CD14-positive monocyte (primary cell): ENCODE measurements around the gene MAGI3. TPM values are rescaled to one million over a fixed set of nuclear protein-coding genes. Genes with fewer than 3 reads are reported as not detected.

ENCODE experiments used
- DNase-seq, 3 donors: peaks; one replicate each; pipeline ENCODE4 v3.0.0-alpha.2; 2011 to 2022
- H2AFZ ChIP-seq: 2 replicates; pipeline ENCODE4 v1.6.0; 2012; ENCODE audit warnings: mild to moderate bottlenecking, low read depth, low read length, inconsistent platforms; ENCODE audit not compliant: insufficient read depth, poor library complexity, severe bottlenecking
- H3K27ac ChIP-seq, 2 donors: 1 replicate in 1 of 2; 2 replicates in 1 of 2; pipeline ENCODE4 v1.5.1; 2012 to 2013; ENCODE audit warnings: low read length in 2 of 2, control low read depth in 1 of 2, inconsistent platforms in 1 of 2, low read depth in 1 of 2, mild to moderate bottlenecking in 1 of 2
- H3K27me3 ChIP-seq, 2 donors: one replicate each; pipeline versions ENCODE4 v1.6.0 to v1.6.1; 2011 to 2013; ENCODE audit warnings: low read length in 2 of 2; ENCODE audit not compliant: control insufficient read depth in 2 of 2, insufficient read depth in 2 of 2
- H3K36me3 ChIP-seq, 2 donors: replicated peaks in 1 of 2; 1 replicate in 1 of 2; 2 replicates in 1 of 2; pipeline versions ENCODE4 v1.5.1 to v1.6.1; 2012 to 2013; ENCODE audit warnings: low read length in 2 of 2, control low read depth in 1 of 2, inconsistent platforms in 1 of 2, mild to moderate bottlenecking in 1 of 2; ENCODE audit not compliant: insufficient read depth in 2 of 2, control insufficient read depth in 1 of 2
- H3K4me1 ChIP-seq, 2 donors: 1 replicate in 1 of 2; 2 replicates in 1 of 2; pipeline versions ENCODE4 v1.5.1 to v1.6.1; 2012 to 2013; ENCODE audit warnings: low read length in 2 of 2, control low read depth in 1 of 2, inconsistent platforms in 1 of 2, mild to moderate bottlenecking in 1 of 2, moderate library complexity in 1 of 2; ENCODE audit not compliant: insufficient read depth in 2 of 2, control insufficient read depth in 1 of 2
- H3K4me2 ChIP-seq: replicated peaks from 2 replicates; pipeline ENCODE3; 2012; ENCODE audit warnings: low read length, moderate library complexity, mild to moderate bottlenecking; ENCODE audit not compliant: poor library complexity, severe bottlenecking; ENCODE audit errors: extremely low read depth
- H3K4me3 ChIP-seq, 3 experiments: fragments of 200-600 bp in 1 of 3; sonication (generic) in 1 of 3; replicated peaks in 1 of 3; 1 replicate in 2 of 3; 2 replicates in 1 of 3; pipeline ENCODE4 v1.5.1; 2011 to 2013; ENCODE audit warnings: low read length in 3 of 3, mild to moderate bottlenecking in 3 of 3, control low read depth in 2 of 3, low read depth in 2 of 3, inconsistent platforms in 1 of 3, moderate library complexity in 1 of 3
- H3K79me2 ChIP-seq: 2 replicates; pipeline ENCODE4 v1.6.0; 2012; ENCODE audit warnings: mild to moderate bottlenecking, control low read depth, inconsistent platforms, low read length, moderate library complexity; ENCODE audit not compliant: insufficient read depth
- H3K9ac ChIP-seq: 2 replicates; pipeline ENCODE4 v1.6.0; 2017; ENCODE audit warnings: low read length, mild to moderate bottlenecking; ENCODE audit not compliant: insufficient read depth, poor library complexity, severe bottlenecking
- H3K9me3 ChIP-seq, 2 donors: replicated peaks in 1 of 2; 1 replicate in 1 of 2; 2 replicates in 1 of 2; pipeline versions ENCODE4 v1.5.1 to v1.6.1; 2012 to 2013; ENCODE audit warnings: low read length in 2 of 2, control low read depth in 1 of 2; ENCODE audit not compliant: control insufficient read depth in 1 of 2, insufficient read depth in 1 of 2
- H4K20me1 ChIP-seq: 2 replicates; pipeline ENCODE4 v1.6.0; 2012; ENCODE audit warnings: mild to moderate bottlenecking, low read length, control low read depth, moderate library complexity; ENCODE audit not compliant: insufficient read depth
- H3K27ac Mint-ChIP-seq, 7 donors: one replicate each; pipeline ENCODE4 v1.8.0; 2020; ENCODE audit warnings: mild to moderate bottlenecking in 7 of 7, mixed read lengths in 7 of 7, moderate library complexity in 6 of 7, inconsistent platforms in 2 of 7
- H3K27me3 Mint-ChIP-seq, 3 donors: one replicate each; pipeline ENCODE4 v1.8.0; 2021 to 2022; ENCODE audit warnings: low read depth in 3 of 3, mild to moderate bottlenecking in 3 of 3, mixed read lengths in 3 of 3, moderate library complexity in 3 of 3, inconsistent platforms in 1 of 3
- H3K36me3 Mint-ChIP-seq, 2 donors: one replicate each; pipeline ENCODE4 v1.8.0; 2020; ENCODE audit warnings: mixed read lengths in 2 of 2, inconsistent platforms in 1 of 2, mild to moderate bottlenecking in 1 of 2
- H3K4me1 Mint-ChIP-seq: one replicate; pipeline ENCODE4 v1.8.0; 2020; ENCODE audit warnings: mild to moderate bottlenecking, mixed read lengths
- H3K4me3 Mint-ChIP-seq, 2 donors: one replicate each; pipeline ENCODE4 v1.8.0; 2020; ENCODE audit warnings: mild to moderate bottlenecking in 2 of 2, mixed read lengths in 2 of 2, moderate library complexity in 1 of 2
- H3K9me3 Mint-ChIP-seq, 7 donors: one replicate each; pipeline ENCODE4 v1.8.0; 2020 to 2022; ENCODE audit warnings: mixed read lengths in 7 of 7, mild to moderate bottlenecking in 6 of 7, moderate library complexity in 6 of 7, inconsistent platforms in 2 of 7
- CTCF ChIP-seq: fragments of 200-600 bp; IDR thresholded peaks from one replicate; pipeline ENCODE4 v1.8.0; 2022; ENCODE audit warnings: antibody characterized with exemption, mild to moderate bottlenecking
- WGBS: methylation state at CpG from one replicate; pipeline ENCODE4 v1.1.5; 2013; ENCODE audit warnings: missing lambda C conversion rate; ENCODE audit not compliant: insufficient coverage; 5-methylcytosine and 5-hydroxymethylcytosine counted together
- intact Hi-C, 2 donors: fragments of 100-400 bp; cut with micrococcal nuclease; formaldehyde crosslinking; loops; one replicate each; pipeline versions ENCODE4 v1.15.0 to v1.15.1; 2023
- polyA plus RNA-seq, 3 donors: library from polyadenylated mRNA; depleted of rRNA in 1 of 3; unstranded in 2 of 3; stranded (reverse) in 1 of 3; fragments of 300-500 nt in 2 of 3; fragments of >200 nt in 1 of 3; fragmentation: Illumina TruSeq in 2 of 3; gene quantifications; 1 replicate in 2 of 3; 2 replicates in 1 of 3; pipeline ENCODE4 v1.2.3, GENCODE V29; 2012 to 2021

MAGI3 gene
- polyA plus RNA-seq, 3 donors = 0.36 to 0.58 (median 0.43) TPM

DNA sequence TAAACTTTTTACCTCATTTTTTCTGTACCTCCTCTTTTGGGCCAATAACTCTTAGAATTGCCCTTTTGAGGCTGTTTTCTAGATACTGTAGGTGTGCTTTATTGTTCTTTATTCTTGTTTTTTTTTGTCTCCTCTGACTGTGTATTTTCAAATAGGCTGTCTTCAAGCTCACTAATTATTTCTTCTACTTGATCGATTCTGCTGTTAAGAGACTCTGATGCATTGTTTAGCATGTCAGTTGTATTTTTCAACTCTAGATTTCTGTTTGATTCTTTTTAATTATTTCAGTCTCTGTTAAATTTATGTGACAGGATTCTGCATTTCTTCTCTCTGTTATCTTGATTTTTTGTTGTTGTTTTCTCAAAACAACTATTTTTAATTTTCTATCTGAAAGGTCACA is 238.7 kb downstream of the MAGI3 start:
- Mint-ChIP-seq H3K27ac (no peak overlapping the region), H3K27me3 (no peaks in the 10 kb centered on the region), H3K9me3 (peaks cover 16 to 30% (median 24%) of the 10 kb centered on the region in 7 donors), H3K4me1 (no peaks in the 10 kb centered on the region), H3K4me3 (no peak overlapping the region), H3K36me3 (peaks cover under 1 to 9% of the 10 kb centered on the region in 2 donors)
- Histone ChIP-seq H3K36me3 (no peaks in the 10 kb centered on the region), H3K4me3 (no peak overlapping the region), H3K9me3 (peaks cover 11 to 15% of the 10 kb centered on the region in 2 donors), H3K4me2 (no peak overlapping the region), H2AFZ (no peak overlapping the region), H3K27ac (no peak overlapping the region), H4K20me1 (no peaks in the 10 kb centered on the region), H3K27me3 (no peaks in the 10 kb centered on the region), H3K9ac (no peak overlapping the region), H3K79me2 (no peaks in the 10 kb centered on the region), H3K4me1 (no peaks in the 10 kb centered on the region)
- DNase-seq = no peak
- intact Hi-C loops = no loop called here
- WGBS = no CpG with 5 or more reads among the region's 1 CpG
- no peak for TF ChIP-seq CTCF

DNA sequence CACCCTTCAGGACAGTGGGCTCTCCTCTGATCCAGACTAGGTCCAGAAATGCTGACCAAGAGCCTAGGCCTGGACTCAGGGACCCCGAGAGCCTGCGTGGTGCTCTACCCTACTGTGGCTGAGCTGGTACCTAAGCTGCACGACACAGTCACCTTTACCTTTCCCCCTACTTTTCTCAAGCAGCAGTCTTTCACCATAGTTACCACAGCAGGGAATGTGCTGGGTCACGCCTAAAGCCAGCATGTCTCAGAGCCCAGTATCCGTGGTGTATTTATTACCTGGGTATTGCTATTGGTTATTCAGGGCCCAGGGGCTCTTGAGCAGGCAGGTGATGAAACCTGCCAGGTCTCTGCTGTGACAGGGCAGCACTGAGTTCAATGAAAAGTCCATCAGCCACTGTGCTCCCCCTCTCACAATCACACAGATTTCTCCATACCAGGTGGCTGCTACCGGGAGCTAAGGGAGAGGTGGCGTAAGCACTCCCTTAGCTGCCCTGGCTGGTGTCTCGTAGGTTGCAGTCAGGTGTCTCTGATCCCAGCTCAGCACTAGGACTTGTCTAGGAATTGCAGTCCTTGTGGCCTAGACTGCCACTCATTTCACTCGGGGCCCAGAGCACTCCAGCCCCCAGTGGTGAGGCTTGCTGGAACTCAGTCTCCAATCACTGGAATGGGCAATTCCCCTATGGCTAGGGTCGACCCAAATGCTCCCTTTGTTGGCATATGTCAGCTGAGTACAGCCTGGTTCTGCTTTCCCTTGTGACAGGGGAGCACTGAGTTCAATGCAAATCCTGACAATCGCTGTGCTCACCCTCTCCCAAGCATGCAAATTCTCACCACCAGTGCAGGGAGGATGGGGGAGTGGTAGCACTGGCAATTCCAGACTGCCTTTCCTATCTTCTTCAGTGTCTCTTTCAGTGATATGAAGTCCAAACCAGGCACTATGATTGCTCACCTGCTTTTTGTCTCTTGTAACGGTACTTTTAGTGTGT is 240.3 kb downstream of the MAGI3 start:
- Mint-ChIP-seq H3K4me3 (no peak overlapping the region), H3K9me3 (peaks cover 16 to 30% (median 21%) of the 10 kb centered on the region in 7 donors), H3K4me1 (no peaks in the 10 kb centered on the region), H3K27ac (peak overlapping the region in 1 of 7 donors; percentile 27), H3K36me3 (peaks cover 0 to 9% of the 10 kb centered on the region in 2 donors), H3K27me3 (no peaks in the 10 kb centered on the region)
- Histone ChIP-seq H3K9me3 (peaks cover 11 to 15% of the 10 kb centered on the region in 2 donors), H3K27me3 (no peaks in the 10 kb centered on the region), H3K9ac (no peak overlapping the region), H3K4me1 (no peaks in the 10 kb centered on the region), H3K27ac (no peak overlapping the region), H4K20me1 (no peaks in the 10 kb centered on the region), H3K4me3 (no peak overlapping the region), H3K79me2 (no peaks in the 10 kb centered on the region), H3K4me2 (no peak overlapping the region), H3K36me3 (no peaks in the 10 kb centered on the region), H2AFZ (no peak overlapping the region)
- 96% methylated on average over 8 of the region's 12 CpGs for WGBS
- no peak for TF ChIP-seq CTCF
- DNase-seq = no peak
- intact Hi-C loops = no loop called here
